ENCODE measurements around the gene GOLGA8F.
"Not testable (repeated sequence)": the region's sequence is repeated elsewhere in the genome, so short reads cannot be mapped to it uniquely, and the experiment has no call there.

The GOLGA8F gene, protein sequence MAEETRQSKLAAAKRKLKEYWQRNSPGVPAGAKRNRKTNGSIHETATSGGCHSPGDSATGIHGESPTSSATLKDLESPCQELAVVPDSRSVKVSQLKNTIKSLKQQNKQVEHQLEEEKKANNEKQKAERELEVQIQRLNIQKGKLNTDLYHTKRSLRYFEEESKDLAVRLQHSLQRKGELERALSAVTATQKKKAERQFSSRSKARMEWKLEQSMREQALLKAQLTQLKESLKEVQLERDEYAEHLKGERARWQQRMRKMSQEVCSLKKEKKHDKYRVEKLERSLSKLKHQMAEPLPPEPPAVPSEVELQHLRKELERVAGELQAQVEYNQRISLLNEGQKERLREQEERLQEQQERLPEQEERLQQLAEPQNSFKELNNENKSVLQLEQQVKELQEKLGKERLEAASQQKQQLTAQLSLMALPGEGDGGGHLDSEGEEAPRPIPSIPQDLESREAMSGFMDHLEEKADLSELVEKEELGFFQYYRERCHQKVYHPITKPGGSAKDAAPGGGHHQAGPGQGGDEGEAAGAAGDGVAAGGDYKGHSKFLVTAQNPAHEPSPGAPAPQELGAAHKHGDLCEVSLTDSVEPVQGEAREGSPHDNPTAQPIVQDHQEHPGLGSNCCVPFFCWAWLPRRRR

DNA sequence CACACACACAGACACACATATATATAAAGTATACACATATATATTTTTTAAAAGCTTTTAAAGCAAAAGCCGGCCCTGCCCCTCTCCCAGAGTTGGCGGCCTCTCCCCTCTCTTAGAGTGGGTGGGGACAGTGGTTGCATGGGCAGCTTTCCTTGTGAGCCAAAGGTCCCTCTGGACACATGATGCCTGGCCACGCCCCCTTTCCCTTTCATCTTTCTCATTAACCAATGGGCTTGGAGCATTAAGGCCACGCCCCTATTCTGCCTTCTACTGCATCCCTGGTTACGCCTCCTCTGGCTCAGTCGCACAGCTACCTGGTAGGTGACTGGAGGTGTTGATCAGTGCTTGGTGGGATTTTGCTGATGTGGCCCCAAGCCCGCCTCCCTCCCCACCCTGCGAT is at the start of gene GOLGA8F:
TSS of gene GOLGA8F (plus strand) at position 301 of the 400 bp plus-strand sequence. CDS start at position 399, 98 bp downstream.
- H3K4me3 ChIP-seq; H3K27me3 ChIP-seq (ENCODE audit: low read depth); H3K4me1 ChIP-seq; H3K9me3 ChIP-seq; H3K36me3 ChIP-seq (replicated peaks); DNase-seq (ENCODE audit: low spot score in 2 of 2); in situ Hi-C loops (cut with MboI; ENCODE audit: low sequenced_read_pairs): not testable (repeated sequence)

DNA sequence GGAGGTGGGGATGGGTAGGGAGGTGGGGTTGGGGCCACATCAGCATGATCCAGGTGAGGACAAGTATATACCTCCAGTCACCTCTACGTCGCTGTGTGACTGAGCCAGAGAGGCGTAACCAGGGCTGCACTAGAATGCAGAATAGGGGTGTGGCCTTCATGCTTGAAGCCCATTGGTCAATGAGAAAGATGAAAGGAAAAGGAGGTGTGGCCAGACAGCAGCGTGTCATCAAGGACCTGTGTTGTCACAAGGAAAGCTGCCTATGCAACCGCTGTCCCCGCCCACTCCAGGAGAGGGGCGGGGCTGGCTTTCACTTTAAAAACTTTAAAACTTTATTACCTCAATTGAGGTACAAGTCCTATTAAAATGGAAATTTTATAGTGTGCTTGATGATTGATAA is 20.5 kb upstream of the GOLGA8F start, which contains the start of gene GOLGA6L24:
TSS of gene GOLGA6L24 (minus strand) at position 101 of the 400 bp plus-strand sequence. CDS start at position 40, 61 bp downstream.
- H3K36me3 ChIP-seq (replicated peaks); H3K9me3 ChIP-seq; H3K27me3 ChIP-seq (ENCODE audit: low read depth); H3K4me1 ChIP-seq; DNase-seq (ENCODE audit: low spot score in 2 of 2); H3K4me3 ChIP-seq; in situ Hi-C loops (cut with MboI; ENCODE audit: low sequenced_read_pairs): not testable (repeated sequence)

DNA sequence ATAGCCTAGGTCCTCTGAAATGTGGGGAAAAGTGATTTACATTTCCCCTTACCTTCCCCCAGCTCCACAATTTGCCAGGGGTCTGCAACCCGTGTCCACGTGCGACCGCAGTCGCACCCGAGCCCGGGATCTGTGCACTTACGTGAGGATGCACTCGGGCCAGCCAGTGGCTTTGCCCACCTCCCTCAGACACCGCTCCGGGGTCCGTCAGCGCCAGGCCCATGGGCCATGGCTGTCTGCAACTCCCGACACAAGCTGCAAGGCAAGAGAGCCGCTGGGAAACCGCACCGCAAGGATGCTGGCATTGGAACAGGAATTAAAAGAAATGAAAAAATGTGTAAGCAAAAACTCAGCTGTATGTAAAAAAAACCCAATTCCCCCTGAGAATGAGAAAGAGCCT is 13.0 kb upstream of the GOLGA8F start:
- H3K4me3 ChIP-seq; H3K27me3 ChIP-seq (ENCODE audit: low read depth); H3K36me3 ChIP-seq (replicated peaks); H3K9me3 ChIP-seq; H3K4me1 ChIP-seq; DNase-seq (ENCODE audit: low spot score in 2 of 2); in situ Hi-C loops (cut with MboI; ENCODE audit: low sequenced_read_pairs): not testable (repeated sequence)

DNA sequence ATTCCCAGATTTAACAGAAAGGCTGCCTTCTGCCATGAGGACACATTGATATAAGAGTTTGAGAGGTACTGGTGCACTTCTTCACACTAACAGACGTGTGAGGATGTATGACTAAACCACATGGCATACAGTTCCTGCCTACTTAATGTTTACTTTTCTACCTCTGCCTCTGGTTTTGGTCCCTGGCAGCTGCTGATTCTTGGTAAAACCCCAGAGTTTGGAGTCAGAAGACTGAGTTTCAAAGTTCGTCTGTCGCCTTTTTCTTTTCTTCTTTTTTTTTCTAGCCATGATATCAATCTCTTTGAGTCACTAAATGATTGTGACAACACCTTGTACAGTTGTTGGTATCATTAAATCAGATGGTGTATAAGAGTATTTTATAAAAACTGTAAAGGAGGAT is 1.6 kb downstream of the GOLGA8F start:
- H3K4me1 ChIP-seq; H3K36me3 ChIP-seq (replicated peaks); H3K27me3 ChIP-seq (ENCODE audit: low read depth); H3K4me3 ChIP-seq; H3K9me3 ChIP-seq; DNase-seq (ENCODE audit: low spot score in 2 of 2); in situ Hi-C loops (cut with MboI; ENCODE audit: low sequenced_read_pairs): not testable (repeated sequence)

DNA sequence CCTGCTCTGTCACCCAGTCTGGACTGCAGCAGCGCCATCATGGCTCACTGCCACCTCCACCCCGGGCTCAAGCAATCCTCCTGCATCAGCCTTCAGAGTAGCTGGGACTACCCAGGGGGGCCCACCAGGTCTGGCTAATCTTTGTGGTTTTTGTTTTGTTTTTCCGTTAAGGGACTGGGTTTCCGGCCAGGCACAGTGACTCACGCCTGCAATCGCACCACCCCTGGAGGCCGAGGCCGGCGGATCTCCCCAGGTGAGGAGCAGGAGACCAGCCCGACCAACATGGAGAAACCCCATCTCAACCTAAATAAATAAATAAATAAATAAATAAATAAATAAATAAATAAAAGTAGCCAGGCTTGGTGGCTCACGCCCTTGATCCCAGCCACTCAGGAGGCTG is 17.6 kb downstream of the GOLGA8F start:
- H3K9me3 ChIP-seq; H3K36me3 ChIP-seq (replicated peaks); H3K4me1 ChIP-seq; in situ Hi-C loops (cut with MboI; ENCODE audit: low sequenced_read_pairs); H3K4me3 ChIP-seq; DNase-seq (ENCODE audit: low spot score in 2 of 2); H3K27me3 ChIP-seq (ENCODE audit: low read depth): not testable (repeated sequence)

DNA sequence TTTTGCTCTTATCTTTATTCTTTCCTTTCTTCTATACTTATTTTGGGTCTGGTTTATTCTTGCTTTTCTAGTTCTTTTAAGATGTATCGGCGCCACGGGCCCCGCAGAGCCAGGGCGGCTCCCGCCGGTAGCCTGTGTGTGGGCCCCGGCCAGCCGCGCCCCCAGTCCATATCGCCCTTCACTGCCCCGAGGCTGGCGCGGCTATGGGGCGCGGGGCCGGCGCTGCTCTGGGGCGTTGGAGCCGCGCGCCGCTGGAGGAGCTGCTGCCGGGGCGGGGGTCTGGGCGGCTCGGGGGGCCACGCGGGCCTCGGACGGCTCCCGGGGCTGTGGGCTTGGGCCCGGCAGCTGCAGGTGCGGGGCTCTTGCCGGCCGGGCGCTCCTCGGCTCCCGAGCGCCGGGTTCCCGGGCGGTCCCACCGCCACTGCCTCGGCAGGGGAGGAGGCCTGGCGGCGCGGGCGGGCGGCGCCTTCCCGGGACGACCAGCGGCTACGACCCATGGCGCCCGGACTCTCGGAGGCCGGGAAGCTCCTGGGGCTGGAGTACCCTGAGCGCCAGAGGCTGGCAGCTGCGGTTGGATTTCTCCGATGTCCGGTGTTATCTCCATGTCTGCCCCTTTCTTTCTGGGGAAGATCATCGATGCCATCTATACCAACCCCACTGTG is 24.4 kb downstream of the GOLGA8F start:
- H3K4me1 ChIP-seq; DNase-seq (ENCODE audit: low spot score in 2 of 2); H3K9me3 ChIP-seq; H3K36me3 ChIP-seq (replicated peaks); in situ Hi-C loops (cut with MboI; ENCODE audit: low sequenced_read_pairs); H3K27me3 ChIP-seq (ENCODE audit: low read depth); H3K4me3 ChIP-seq: not testable (repeated sequence)

DNA sequence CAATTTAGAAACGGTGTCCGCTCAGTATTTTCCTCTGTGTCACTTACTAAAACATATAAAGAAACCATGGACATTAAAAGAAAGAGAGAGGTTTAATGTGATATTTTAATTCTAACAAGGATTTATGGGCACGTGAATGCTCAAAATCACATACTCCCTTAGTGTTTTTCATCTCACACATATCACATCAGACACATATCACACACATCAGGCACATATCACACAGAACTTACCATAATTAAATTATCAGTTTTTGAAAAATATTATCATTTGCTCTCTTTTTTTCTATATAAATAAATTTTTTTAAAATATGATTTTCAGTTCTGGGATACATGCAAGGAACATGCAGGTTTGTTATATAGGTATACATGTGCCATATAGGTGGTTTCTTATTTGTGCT is 42.0 kb downstream of the GOLGA8F start:
- H3K4me1 ChIP-seq; in situ Hi-C loops (cut with MboI; ENCODE audit: low sequenced_read_pairs); H3K9me3 ChIP-seq: not testable (repeated sequence)

DNA sequence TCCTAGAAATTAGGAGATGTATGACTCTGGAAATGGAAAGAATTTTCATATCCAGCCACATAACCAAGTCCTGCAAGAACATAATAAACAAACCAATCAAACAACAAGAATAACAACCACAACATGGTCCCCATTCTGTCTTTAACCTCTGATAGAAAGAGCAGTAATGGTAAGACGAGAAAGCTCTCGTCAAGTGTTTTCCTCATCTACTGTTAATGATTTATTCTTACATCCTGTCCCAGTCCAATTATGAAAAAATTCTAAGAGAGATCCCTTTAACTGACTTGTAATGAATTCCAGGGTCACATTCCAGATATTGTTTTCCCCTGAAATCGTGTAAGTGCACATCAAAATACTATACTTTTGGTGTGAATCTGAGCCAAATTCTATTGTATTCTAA is 57.1 kb downstream of the GOLGA8F start:
- H3K27me3 ChIP-seq (ENCODE audit: low read depth); in situ Hi-C loops (cut with MboI; ENCODE audit: low sequenced_read_pairs); H3K36me3 ChIP-seq (replicated peaks); H3K9me3 ChIP-seq; H3K4me3 ChIP-seq; H3K4me1 ChIP-seq; DNase-seq (ENCODE audit: low spot score in 2 of 2): not testable (repeated sequence)

More for the DNA sequence above, 42.0 kb downstream of the GOLGA8F start:
- not testable (repeated sequence) for H3K27me3 ChIP-seq (ENCODE audit: low read depth); H3K4me3 ChIP-seq; H3K36me3 ChIP-seq (replicated peaks)
- peak in 1 of 2 experiments; percentile 2 for DNase-seq (ENCODE audit: low spot score in 2 of 2)

All from HAP-1 (cell line).